ENCODE results near the gene RRP1B.

DNA sequence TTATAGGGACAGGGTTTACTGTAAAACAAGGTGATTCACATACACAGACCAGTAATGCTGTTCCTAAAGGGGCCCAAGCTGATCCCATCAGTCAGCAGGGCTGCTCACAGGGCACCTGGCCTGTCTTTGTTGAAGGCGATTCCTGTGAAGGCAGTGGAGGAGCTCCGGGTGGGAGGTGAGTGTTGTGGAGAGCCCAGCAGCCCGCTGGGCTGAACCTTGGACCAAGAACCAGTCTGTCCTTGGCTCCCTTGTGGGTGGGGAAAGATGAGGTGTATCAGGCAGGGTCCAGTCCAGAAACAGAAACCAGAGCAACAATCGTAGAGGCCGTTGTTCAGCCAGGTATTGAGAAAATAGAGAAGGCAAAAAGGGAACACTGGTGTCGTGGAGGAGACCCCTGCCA is 72.1 kb downstream of the RRP1B start:
- no peak for TF ChIP-seq POLR2A (IDR thresholded peaks at IDR 0.05; ENCODE audit: low read length)
- TF ChIP-seq, protein P1, sequence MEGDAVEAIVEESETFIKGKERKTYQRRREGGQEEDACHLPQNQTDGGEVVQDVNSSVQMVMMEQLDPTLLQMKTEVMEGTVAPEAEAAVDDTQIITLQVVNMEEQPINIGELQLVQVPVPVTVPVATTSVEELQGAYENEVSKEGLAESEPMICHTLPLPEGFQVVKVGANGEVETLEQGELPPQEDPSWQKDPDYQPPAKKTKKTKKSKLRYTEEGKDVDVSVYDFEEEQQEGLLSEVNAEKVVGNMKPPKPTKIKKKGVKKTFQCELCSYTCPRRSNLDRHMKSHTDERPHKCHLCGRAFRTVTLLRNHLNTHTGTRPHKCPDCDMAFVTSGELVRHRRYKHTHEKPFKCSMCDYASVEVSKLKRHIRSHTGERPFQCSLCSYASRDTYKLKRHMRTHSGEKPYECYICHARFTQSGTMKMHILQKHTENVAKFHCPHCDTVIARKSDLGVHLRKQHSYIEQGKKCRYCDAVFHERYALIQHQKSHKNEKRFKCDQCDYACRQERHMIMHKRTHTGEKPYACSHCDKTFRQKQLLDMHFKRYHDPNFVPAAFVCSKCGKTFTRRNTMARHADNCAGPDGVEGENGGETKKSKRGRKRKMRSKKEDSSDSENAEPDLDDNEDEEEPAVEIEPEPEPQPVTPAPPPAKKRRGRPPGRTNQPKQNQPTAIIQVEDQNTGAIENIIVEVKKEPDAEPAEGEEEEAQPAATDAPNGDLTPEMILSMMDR (IDR thresholded peaks at IDR 0.05) = no peak
- no peak for TF ChIP-seq RAD21 (conservative IDR thresholded peaks at IDR 0.05 in 1 of 2, IDR thresholded peaks at IDR 0.05 in 1 of 2)
- no peak for TF ChIP-seq ESRRA (IDR thresholded peaks at IDR 0.05; ENCODE audit: borderline replicate concordance, low read length)
- TF ChIP-seq, protein P2, sequence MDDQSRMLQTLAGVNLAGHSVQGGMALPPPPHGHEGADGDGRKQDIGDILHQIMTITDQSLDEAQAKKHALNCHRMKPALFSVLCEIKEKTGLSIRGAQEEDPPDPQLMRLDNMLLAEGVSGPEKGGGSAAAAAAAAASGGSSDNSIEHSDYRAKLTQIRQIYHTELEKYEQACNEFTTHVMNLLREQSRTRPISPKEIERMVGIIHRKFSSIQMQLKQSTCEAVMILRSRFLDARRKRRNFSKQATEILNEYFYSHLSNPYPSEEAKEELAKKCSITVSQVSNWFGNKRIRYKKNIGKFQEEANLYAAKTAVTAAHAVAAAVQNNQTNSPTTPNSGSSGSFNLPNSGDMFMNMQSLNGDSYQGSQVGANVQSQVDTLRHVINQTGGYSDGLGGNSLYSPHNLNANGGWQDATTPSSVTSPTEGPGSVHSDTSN (IDR thresholded peaks at IDR 0.05) = no peak
- TF ChIP-seq, protein P3, sequence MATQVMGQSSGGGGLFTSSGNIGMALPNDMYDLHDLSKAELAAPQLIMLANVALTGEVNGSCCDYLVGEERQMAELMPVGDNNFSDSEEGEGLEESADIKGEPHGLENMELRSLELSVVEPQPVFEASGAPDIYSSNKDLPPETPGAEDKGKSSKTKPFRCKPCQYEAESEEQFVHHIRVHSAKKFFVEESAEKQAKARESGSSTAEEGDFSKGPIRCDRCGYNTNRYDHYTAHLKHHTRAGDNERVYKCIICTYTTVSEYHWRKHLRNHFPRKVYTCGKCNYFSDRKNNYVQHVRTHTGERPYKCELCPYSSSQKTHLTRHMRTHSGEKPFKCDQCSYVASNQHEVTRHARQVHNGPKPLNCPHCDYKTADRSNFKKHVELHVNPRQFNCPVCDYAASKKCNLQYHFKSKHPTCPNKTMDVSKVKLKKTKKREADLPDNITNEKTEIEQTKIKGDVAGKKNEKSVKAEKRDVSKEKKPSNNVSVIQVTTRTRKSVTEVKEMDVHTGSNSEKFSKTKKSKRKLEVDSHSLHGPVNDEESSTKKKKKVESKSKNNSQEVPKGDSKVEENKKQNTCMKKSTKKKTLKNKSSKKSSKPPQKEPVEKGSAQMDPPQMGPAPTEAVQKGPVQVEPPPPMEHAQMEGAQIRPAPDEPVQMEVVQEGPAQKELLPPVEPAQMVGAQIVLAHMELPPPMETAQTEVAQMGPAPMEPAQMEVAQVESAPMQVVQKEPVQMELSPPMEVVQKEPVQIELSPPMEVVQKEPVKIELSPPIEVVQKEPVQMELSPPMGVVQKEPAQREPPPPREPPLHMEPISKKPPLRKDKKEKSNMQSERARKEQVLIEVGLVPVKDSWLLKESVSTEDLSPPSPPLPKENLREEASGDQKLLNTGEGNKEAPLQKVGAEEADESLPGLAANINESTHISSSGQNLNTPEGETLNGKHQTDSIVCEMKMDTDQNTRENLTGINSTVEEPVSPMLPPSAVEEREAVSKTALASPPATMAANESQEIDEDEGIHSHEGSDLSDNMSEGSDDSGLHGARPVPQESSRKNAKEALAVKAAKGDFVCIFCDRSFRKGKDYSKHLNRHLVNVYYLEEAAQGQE (IDR thresholded peaks at IDR 0.05) = no peak
- TF ChIP-seq, protein P4, sequence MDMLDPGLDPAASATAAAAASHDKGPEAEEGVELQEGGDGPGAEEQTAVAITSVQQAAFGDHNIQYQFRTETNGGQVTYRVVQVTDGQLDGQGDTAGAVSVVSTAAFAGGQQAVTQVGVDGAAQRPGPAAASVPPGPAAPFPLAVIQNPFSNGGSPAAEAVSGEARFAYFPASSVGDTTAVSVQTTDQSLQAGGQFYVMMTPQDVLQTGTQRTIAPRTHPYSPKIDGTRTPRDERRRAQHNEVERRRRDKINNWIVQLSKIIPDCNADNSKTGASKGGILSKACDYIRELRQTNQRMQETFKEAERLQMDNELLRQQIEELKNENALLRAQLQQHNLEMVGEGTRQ (IDR thresholded peaks at IDR 0.05) = no peak
- no peak for TF ChIP-seq MAZ (IDR thresholded peaks at IDR 0.05; ENCODE audit: borderline replicate concordance, low read depth, low read length)
- TF ChIP-seq EHMT2 (IDR thresholded peaks at IDR 0.05; ENCODE audit: low read depth) = no peak
- TF ChIP-seq NR3C1 (IDR thresholded peaks at IDR 0.05) = no peak
- no peak for TF ChIP-seq BHLHE40 (IDR thresholded peaks at IDR 0.05; ENCODE audit: low read depth, low read length)
